Measurements from ENCODE around the gene ITGA3.
A peak's percentile ranks its signal among the peaks of the same experiment; 100 is the strongest.

ITGA3 gene

DNA sequence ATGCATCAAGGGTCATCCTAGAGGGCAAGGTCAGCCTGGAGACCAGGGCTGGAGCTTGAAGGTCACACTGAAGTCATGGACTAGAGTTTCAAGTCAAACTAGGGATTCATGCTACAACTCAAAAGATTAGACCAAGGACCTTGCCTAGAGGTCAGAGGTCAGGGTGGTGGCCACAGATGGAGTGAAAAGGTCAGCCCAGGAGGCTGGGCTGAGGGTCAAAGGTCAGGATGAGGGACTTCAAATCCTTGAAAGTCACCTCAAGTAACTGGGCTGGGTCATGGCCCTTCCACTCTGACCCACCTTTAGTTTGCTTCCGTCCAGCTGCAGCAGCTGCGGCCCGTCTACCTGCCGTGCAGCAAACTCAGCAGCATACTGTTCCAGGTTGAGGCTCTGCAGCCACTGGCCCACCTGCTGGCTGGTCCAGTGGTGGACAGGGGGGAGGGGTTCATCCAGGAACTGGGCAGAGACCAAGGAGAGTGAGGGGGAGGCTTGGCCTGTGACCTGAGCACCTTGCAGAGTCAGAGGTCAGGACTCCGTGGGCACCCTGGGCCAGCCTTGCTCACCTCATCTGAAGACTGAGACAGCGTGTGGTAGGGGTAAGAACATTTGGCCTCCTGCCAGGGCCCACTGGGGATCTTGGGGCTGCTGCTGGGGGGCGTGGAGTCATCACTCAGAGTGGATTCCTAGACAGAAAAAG, 57.9 kb downstream of the ITGA3 start:
- no peak for DNase-seq (ENCODE audit: low read depth)
- H3K4me3 ChIP-seq (ENCODE audit: low read depth, low read length) = no peak overlapping the region
- TF ChIP-seq MYC (IDR thresholded peaks at IDR 0.05; ENCODE audit: low read depth, low read length) = no peak
- TF ChIP-seq POLR2A (IDR thresholded peaks at IDR 0.05; ENCODE audit: extremely low read depth, insufficient read length) = no peak
- TF ChIP-seq, protein P1, sequence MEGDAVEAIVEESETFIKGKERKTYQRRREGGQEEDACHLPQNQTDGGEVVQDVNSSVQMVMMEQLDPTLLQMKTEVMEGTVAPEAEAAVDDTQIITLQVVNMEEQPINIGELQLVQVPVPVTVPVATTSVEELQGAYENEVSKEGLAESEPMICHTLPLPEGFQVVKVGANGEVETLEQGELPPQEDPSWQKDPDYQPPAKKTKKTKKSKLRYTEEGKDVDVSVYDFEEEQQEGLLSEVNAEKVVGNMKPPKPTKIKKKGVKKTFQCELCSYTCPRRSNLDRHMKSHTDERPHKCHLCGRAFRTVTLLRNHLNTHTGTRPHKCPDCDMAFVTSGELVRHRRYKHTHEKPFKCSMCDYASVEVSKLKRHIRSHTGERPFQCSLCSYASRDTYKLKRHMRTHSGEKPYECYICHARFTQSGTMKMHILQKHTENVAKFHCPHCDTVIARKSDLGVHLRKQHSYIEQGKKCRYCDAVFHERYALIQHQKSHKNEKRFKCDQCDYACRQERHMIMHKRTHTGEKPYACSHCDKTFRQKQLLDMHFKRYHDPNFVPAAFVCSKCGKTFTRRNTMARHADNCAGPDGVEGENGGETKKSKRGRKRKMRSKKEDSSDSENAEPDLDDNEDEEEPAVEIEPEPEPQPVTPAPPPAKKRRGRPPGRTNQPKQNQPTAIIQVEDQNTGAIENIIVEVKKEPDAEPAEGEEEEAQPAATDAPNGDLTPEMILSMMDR (IDR thresholded peaks at IDR 0.05; ENCODE audit: low read depth, low read length) = no peak
- TF ChIP-seq, protein P2, sequence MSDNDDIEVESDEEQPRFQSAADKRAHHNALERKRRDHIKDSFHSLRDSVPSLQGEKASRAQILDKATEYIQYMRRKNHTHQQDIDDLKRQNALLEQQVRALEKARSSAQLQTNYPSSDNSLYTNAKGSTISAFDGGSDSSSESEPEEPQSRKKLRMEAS (IDR thresholded peaks at IDR 0.05; ENCODE audit: low read depth, low read length) = no peak

DNA sequence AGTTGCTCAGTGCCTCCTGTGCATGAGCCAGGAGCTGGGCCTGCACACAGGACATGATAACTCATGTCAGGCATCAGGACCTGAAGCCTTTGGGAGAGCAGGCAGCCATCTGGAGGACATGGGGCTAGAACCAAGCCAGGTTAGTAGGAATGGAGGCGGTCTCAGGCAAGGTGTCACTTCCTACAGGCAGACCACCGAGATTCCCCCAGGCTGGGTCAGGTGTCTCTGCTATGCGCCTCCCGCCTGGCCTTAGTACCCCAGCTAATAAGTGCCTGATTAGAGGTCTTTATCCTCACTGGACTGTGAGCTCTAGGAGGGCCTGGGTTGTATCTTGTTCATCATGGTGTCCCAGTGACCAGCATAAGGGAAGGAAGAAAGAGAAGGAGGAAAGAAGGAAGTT, 58.5 kb downstream of the ITGA3 start:
- no peak for TF ChIP-seq MYC (IDR thresholded peaks at IDR 0.05; ENCODE audit: low read depth, low read length)
- TF ChIP-seq, protein P2 (IDR thresholded peaks at IDR 0.05; ENCODE audit: low read depth, low read length) = no peak
- TF ChIP-seq, protein P1 (IDR thresholded peaks at IDR 0.05; ENCODE audit: low read depth, low read length) = no peak
- no peak for TF ChIP-seq POLR2A (IDR thresholded peaks at IDR 0.05; ENCODE audit: extremely low read depth, insufficient read length)
- DNase-seq (ENCODE audit: low read depth) = no peak
- no peak overlapping the region for H3K4me3 ChIP-seq (ENCODE audit: low read depth, low read length)

DNA sequence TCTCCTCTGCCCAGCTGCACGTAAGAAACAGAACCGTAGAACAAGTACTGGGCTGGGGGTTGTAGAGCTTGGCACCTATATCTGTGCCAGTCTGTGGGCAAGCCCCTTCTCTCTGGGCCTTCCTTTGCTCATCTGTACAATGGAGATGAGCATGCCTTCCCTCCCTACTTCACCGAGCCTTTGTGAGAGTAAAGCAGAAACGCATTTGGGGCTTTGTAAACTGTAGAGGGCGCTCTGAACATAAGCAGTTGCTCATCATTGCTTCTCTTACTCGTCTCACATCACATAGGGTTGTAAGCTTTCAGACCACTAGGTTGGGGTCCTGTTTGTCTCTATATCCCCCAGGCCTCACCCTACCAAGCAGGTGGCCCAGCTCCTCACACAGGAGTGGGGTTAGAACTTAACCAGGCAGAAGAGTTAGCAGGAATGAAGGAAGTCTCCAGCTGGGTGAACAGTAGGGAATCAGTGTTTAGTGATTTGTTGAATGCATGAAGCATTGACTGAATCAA, 59.0 kb downstream of the ITGA3 start:
- H3K4me3 ChIP-seq (ENCODE audit: low read depth, low read length) = no peak overlapping the region
- peak; percentile 80 for DNase-seq (ENCODE audit: low read depth)
- TF ChIP-seq, protein P1 (IDR thresholded peaks at IDR 0.05; ENCODE audit: low read depth, low read length) = peak; percentile 82
- no peak for TF ChIP-seq MYC (IDR thresholded peaks at IDR 0.05; ENCODE audit: low read depth, low read length)

DNA sequence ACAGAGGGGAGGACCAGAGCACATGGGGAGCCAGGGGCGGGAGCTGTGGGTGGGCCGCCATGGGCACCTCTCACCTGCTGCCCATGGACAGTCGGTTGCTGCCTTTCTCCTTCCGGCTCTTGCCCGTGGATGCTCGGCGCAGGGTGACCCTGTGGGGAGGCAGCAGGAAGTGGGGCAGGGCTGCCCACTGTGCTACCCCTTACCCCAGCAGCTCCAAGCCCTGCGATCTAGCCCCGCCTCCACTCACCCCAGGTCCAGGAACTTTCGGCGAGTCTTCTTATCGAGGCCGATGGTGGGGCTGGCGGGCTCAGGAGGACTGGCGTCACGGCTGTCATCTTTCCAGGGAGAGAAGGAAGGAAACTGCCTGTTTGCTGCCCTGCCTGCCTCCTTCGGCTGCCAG, 59.8 kb downstream of the ITGA3 start:
- TF ChIP-seq, protein P2 (IDR thresholded peaks at IDR 0.05; ENCODE audit: low read depth, low read length) = no peak
- TF ChIP-seq MYC (IDR thresholded peaks at IDR 0.05; ENCODE audit: low read depth, low read length) (no peak), POLR2A (IDR thresholded peaks at IDR 0.05; ENCODE audit: extremely low read depth, insufficient read length) (no peak)
- TF ChIP-seq, protein P1 (IDR thresholded peaks at IDR 0.05; ENCODE audit: low read depth, low read length) = no peak
- H3K4me3 ChIP-seq (ENCODE audit: low read depth, low read length) = no peak overlapping the region
- DNase-seq (ENCODE audit: low read depth) = no peak

DNA sequence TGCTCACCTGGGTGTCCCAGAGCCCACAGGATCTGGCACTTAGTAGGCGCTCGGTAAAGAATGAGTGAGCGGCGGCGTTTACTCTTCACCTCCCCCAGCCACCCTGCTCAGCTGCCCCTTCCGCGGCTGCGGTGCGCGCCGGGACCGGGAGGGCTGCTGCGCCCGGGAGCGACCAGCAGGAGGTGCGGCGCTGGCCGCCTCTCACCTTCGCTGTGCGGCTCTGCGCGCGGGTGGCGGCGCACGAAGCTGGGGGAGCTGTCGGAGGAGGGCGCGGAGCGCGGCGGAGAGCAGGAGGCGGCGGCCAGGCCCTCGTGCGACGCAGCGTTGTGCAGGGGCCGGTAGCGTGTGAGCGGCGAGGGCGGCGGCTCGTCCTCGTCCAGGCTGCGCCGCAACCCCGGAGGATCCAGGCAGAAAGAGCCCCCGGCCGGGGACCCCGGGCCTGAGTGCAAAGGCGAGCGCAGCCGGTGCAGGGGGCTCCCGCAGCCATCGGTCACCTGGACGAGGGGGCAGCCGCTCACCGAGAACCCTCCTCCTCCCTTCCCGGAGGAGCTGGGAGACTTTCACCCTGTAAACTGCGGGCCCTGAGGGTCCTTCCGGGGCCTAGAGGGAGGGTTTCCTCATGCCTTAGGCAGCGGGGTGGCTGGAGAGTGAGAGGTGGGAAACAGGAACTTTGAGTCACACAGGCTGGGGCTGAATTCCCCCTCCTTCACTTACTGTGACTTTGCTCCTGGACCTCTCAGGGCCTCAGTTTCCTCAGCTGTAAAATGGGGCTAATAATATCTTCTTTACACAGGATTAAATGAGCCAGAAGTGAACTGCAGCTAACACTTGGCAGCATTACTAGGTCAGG, 61.5 kb downstream of the ITGA3 start:
- no peak overlapping the region for H3K4me3 ChIP-seq (ENCODE audit: low read depth, low read length)
- peak; percentile 83 for DNase-seq (ENCODE audit: low read depth)

More for the DNA sequence above, 61.5 kb downstream of the ITGA3 start:
- TF ChIP-seq MYC (IDR thresholded peaks at IDR 0.05; ENCODE audit: low read depth, low read length) (no peak; the same call in 1 of the 2 replicates), POLR2A (IDR thresholded peaks at IDR 0.05; ENCODE audit: extremely low read depth, insufficient read length) (no peak)
- TF ChIP-seq, protein P2 (IDR thresholded peaks at IDR 0.05; ENCODE audit: low read depth, low read length) = peak; percentile 54; the same call in 1 of the 2 replicates
- TF ChIP-seq, protein P1 (IDR thresholded peaks at IDR 0.05; ENCODE audit: low read depth, low read length) = peak; percentile 51

Data from NB4 (cell line).